Endothelial cell of umbilical vein (primary cell): ENCODE measurements around the gene TMEM18.

ENCODE experiments used
- CTCF ChIP-seq, 2 donors: IDR thresholded peaks; 1 replicate in 1 of 2; 2 replicates in 1 of 2; pipeline ENCODE4 v1.5.1; 2011; ENCODE audit warnings: low read length in 2 of 2, mild to moderate bottlenecking in 2 of 2, moderate library complexity in 2 of 2, control low read depth in 1 of 2, inconsistent platforms in 1 of 2, low read depth in 1 of 2; ENCODE audit not compliant: insufficient read depth in 1 of 2; ENCODE audit errors: extremely low read depth in 1 of 2
- EZH2 ChIP-seq: IDR thresholded peaks from 2 replicates; pipeline ENCODE4 v1.6.1; 2012; ENCODE audit warnings: borderline replicate concordance, low read depth, mild to moderate bottlenecking, moderate library complexity, low read length, inconsistent platforms; ENCODE audit not compliant: severe bottlenecking
- GATA2 ChIP-seq: IDR thresholded peaks from 2 replicates; pipeline ENCODE4 v1.7.0; 2011; ENCODE audit warnings: low read depth, mild to moderate bottlenecking, moderate library complexity, mixed read lengths, low read length; ENCODE audit not compliant: insufficient read length, insufficient read depth
- JUN ChIP-seq: IDR thresholded peaks from 2 replicates; pipeline ENCODE4 v1.6.1; 2011; ENCODE audit warnings: borderline replicate concordance, low read depth; ENCODE audit not compliant: insufficient read length, insufficient read depth
- MAX ChIP-seq: IDR thresholded peaks from 2 replicates; pipeline ENCODE4 v1.6.1; 2011; ENCODE audit not compliant: insufficient read depth, insufficient read length
- MYC ChIP-seq: IDR thresholded peaks from one replicate; pipeline ENCODE4 v1.6.1; 2011; ENCODE audit warnings: mild to moderate bottlenecking, low read depth, low read length
- POLR2A ChIP-seq: IDR thresholded peaks from 2 replicates; pipeline ENCODE4 v1.6.1; 2012; ENCODE audit warnings: low read depth, mild to moderate bottlenecking, control low read depth, low read length
- POLR2AphosphoS5 ChIP-seq: IDR thresholded peaks from 2 replicates; pipeline ENCODE4 v1.6.1; 2012; ENCODE audit warnings: low read depth, mild to moderate bottlenecking, control low read depth, low read length, moderate library complexity; ENCODE audit not compliant: insufficient read depth

- no peak for TF ChIP-seq CTCF (IDR thresholded peaks at IDR 0.05; ENCODE audit: extremely low read depth in 1 of 2, insufficient read depth in 1 of 2, low read depth in 1 of 2, low read length in 2 of 2)
- TF ChIP-seq POLR2A, result no peak
- TF ChIP-seq EZH2, result no peak
- TF ChIP-seq POLR2AphosphoS5, result no peak
- TF ChIP-seq MAX, result no peak
- no peak for TF ChIP-seq MYC
- TF ChIP-seq JUN, result no peak
- no peak for TF ChIP-seq GATA2
These were observed 46.6 kb upstream of the TMEM18 start for GRCh38 chr2:723761-724160.
